ENCODE results near the gene INHA.

INHA gene

DNA sequence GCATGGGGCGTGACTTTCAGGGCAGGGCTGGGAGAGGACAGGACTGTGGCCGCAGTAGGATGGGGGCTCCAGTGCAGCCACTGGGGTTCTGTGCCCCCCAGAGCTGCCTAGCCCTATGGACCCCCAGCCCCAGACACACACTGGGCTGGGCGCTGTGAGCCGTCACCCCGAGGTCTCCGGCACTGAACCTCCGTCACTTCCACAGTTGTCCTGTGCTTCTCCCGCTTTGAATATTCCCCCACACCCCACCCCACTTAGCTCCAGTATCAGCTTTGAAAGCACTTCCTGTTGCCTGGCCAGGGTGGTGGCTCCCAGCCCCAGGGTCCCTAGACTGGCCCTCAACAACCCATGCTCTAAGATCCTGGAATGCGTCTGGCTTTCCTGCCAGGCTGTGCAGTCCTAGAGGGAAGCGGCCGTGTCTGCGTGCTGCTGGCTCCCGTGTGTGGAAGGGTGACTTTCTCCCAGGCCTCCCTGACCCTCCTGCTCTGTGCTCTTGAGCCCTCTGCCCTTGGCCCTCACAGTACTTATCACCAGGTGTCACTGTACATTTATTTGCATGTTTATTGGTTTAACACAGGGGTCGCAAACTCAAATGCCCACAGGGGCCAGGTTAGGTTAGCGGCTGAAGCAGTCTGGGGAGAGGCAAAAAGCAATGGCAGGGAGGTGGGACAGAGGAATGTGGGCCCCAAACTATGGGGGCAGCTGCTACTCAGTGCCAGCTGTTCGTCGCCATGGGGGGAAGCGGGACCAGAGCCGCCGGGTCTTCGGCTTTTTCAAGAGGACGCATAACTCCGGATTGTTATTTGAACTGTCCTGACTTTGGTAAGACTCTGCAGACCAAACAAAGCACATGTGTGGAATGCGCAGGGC lies 10.7 kb upstream of the INHA start:
- ChIA-PET POLR2A (interaction anchor here (0.8 to 1.5 kb wide), 5 partner anchors 9 to 36 kb away, joined by 3 to 10 read pairs (median 6); partner anchors contain the start of genes CHPF, INHA, OBSL1 and STK11IP), CTCF (interaction anchor here (0.9 to 3.2 kb wide), 4 partner anchors 8 to 34 kb away, joined by 3 to 23 read pairs (median 11); partner anchors contain the start of gene OBSL1)
- TF ChIP-seq SUZ12 (IDR thresholded peaks at IDR 0.05) (no peak), SP1 (IDR thresholded peaks at IDR 0.05) (no peak), L3MBTL2 (conservative IDR thresholded peaks at IDR 0.05) (no peak), TARDBP (IDR thresholded peaks at IDR 0.05) (no peak), PKNOX1 (IDR thresholded peaks at IDR 0.05) (no peak), FOXM1 (IDR thresholded peaks at IDR 0.05; ENCODE audit: borderline replicate concordance) (no peak), ARNT (IDR thresholded peaks at IDR 0.05) (no peak)
- no peak for DNase-seq (ENCODE audit: extremely low spot score)

DNA sequence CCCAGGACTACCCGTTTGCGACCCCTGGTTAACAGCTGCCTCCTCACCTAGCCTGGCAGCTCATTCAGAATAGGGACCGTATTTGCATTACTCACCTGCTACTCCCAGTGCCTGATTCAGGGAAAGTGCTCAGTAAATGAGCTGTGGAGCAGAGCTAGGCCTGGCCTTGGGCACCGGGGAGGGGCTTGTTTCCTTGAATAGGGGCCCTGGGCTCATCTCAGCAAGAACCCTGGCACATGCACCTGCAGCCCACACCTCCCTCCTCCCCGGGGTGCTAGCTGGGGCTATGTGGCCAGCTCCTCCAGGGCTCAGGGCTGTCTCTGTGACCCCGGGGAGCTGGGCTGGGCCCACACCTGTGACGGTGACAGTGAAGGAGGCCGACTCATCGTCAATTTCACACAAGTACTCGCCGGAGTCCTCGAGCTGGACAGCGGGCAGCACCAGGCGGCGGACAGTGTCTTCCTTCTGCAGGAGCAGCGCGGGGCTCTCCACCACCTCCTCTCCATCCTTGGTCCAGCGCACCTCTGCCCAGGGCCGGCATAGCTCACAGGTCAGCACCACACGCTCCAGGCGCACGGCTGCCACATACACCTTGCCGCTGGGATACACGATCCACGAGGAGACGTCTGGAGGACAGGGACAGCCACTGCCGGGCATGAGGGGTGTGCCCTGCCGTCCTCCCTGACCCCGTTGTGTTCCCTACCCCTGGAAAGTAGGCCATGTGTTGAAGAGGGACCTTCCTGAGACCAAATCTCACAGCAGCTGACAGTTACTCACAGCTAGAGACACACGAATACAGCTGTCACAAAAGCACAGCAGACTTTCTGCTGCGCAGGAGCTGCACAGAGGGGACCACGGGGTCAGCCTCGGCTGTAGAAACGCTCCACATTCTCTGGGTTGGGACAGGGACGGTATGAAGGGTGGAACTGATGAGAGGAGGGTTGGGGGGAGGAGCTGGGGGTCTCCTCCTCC lies 9.8 kb upstream of the INHA start:
- CTCF ChIA-PET = interaction anchor here (3.2 kb wide), 1 partner anchor 21 kb away, joined by 23 read pairs; no protein-coding TSS in a partner anchor
- no peak for DNase-seq (ENCODE audit: extremely low spot score)
- TF ChIP-seq FOXM1 (IDR thresholded peaks at IDR 0.05; ENCODE audit: borderline replicate concordance) (no peak), L3MBTL2 (conservative IDR thresholded peaks at IDR 0.05) (no peak), SUZ12 (IDR thresholded peaks at IDR 0.05) (no peak), NFRKB (IDR thresholded peaks at IDR 0.05) (no peak), ELF4 (IDR thresholded peaks at IDR 0.05) (no peak)
- POLR2A ChIA-PET = interaction anchor here (0.8 to 1.5 kb wide), 3 partner anchors 9 to 35 kb away, joined by 3 to 8 read pairs (median 5); partner anchors contain the start of genes CHPF, INHA, OBSL1 and STK11IP

GRCh38 chr2:219563271-219563928 lies 8.7 kb upstream of the INHA start:
- CTCF ChIA-PET = no interaction called here

DNA sequence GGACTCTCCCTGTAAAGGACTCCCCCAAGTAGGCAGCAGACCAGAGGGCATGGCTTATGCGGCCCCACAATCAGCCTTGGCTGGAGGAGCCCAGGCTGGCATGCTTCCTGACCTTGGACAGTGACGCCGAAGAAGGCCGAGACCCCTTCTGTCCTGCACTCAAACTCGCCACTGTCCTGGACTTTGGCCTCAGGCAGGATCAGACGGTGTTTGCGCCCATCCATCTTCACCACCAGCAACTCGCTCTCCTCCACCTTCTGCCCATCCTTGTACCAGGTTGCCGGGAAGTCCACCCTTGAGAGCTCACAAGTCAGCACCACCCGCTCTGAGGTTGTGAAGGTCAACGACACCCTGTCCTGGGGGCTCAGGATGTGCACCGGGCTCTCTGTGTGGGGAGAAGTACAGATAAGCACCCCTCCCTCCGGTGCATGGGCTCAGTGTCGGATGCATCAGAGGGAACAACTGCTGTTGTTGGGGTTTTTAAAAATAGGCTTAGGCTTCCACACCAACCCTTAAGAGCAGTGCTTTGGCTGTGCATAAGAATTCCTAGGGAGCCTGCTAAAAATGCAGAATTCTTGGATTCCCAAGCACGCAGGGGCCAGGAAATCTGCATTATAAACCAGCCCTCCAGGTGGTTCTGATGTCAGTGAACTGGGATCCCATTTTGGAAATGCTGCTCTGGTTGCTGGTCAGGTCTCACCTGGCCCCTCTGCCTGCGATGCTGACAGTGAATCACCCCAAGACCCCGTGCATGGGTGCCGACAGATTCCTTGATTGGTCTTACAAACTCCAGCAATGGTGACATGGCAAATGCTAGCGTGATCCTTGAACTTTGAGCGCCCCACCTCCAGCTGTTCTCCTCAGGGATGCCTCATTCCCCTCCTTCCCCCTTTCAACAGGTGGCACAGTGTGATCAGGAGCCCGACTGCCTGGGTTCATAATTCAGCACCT lies 6.7 kb upstream of the INHA start:
- ChIA-PET POLR2A (no interaction called here), CTCF (no interaction called here)
- TF ChIP-seq NFRKB (IDR thresholded peaks at IDR 0.05) (no peak), SUZ12 (IDR thresholded peaks at IDR 0.05) (no peak), PKNOX1 (IDR thresholded peaks at IDR 0.05) (no peak), ELF4 (IDR thresholded peaks at IDR 0.05) (no peak), CTBP1 (IDR thresholded peaks at IDR 0.05; ENCODE audit: borderline replicate concordance) (no peak), BHLHE40 (IDR thresholded peaks at IDR 0.05; ENCODE audit: borderline replicate concordance) (no peak), ZNF384 (IDR thresholded peaks at IDR 0.05) (no peak), FOXK2 (IDR thresholded peaks at IDR 0.05) (no peak), SP1 (IDR thresholded peaks at IDR 0.05) (no peak), TARDBP (IDR thresholded peaks at IDR 0.05) (no peak), HDGF (IDR thresholded peaks at IDR 0.05; ENCODE audit: borderline replicate concordance) (no peak), FOXA1 (IDR thresholded peaks at IDR 0.05) (no peak), L3MBTL2 (conservative IDR thresholded peaks at IDR 0.05) (no peak), ARNT (IDR thresholded peaks at IDR 0.05) (no peak), LEF1 (IDR thresholded peaks at IDR 0.05; ENCODE audit: borderline replicate concordance) (no peak)
- no peak for DNase-seq (ENCODE audit: extremely low spot score)

More at GRCh38 chr2:219563271-219563928, 8.7 kb upstream of the INHA start:
- no peak for DNase-seq (ENCODE audit: extremely low spot score)
- TF ChIP-seq ELF4 (IDR thresholded peaks at IDR 0.05) = no peak
- POLR2A ChIA-PET = no interaction called here

DNA sequence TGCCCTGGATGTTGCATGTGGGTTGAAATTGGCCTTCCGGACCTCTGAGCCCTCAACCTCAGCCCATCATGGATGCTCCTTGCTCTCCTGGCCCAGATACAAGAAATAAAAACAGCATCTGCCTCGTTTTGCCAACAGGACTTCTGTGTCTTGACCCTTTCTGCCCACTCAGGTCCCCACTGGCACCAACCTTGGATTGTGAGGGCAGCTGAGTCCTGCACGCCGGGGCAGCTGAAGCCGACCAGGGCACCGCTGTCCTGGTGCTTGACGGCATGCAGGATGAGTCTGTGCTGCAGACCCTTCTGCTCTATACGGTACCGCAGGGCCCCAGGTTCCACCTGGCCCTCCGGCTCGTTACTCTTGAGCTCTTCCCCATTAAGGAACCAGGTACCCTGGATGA lies 5.5 kb upstream of the INHA start:
- no peak for DNase-seq (ENCODE audit: extremely low spot score)
- CTCF ChIA-PET = no interaction called here
- no peak for TF ChIP-seq ZNF384 (IDR thresholded peaks at IDR 0.05)
- no peak for TF ChIP-seq NFRKB (IDR thresholded peaks at IDR 0.05)
- TF ChIP-seq SUZ12 (IDR thresholded peaks at IDR 0.05) = no peak
- POLR2A ChIA-PET = interaction anchor here (1.9 kb wide), 1 partner anchor 31 kb away, joined by 6 read pairs; the partner anchor contains the start of gene STK11IP

GRCh38 chr2:219567131-219567530 lies 5.0 kb upstream of the INHA start:
- POLR2A ChIA-PET = interaction anchor here (1.2 to 1.9 kb wide), 2 partner anchors 11 to 31 kb away, joined by 3 to 6 read pairs; partner anchors contain the start of gene STK11IP
- no peak for DNase-seq (ENCODE audit: extremely low spot score)
- TF ChIP-seq FOXM1 (IDR thresholded peaks at IDR 0.05; ENCODE audit: borderline replicate concordance) (no peak), LEF1 (IDR thresholded peaks at IDR 0.05; ENCODE audit: borderline replicate concordance) (no peak), PKNOX1 (IDR thresholded peaks at IDR 0.05) (no peak)
- CTCF ChIA-PET = interaction anchor here (0.9 kb wide), 1 partner anchor 26 kb away, joined by 6 read pairs; no protein-coding TSS in a partner anchor
